CD4-positive, alpha-beta T cell treated with Interleukin-15 for 4 hours (primary cell): ENCODE measurements around the gene PDGFB.

ENCODE experiments used
- DNase-seq: peaks from one replicate; pipeline ENCODE4 v3.0.0-alpha.2; 2020; ENCODE audit warnings: low spot score

The PDGFB gene

GRCh38 chr22:39176143-39176713 lies 68.6 kb downstream of the PDGFB start:
- no peak for DNase-seq

- no peak for DNase-seq
These were observed 69.2 kb downstream of the PDGFB start for GRCh38 chr22:39175353-39176142.

- DNase-seq: peak; percentile 88
These were observed 70.1 kb downstream of the PDGFB start for GRCh38 chr22:39174498-39175352.

- peak; percentile 72 for DNase-seq
These were observed 70.8 kb downstream of the PDGFB start for GRCh38 chr22:39173787-39174497.
